Smooth muscle cell (in vitro differentiated cells): ENCODE results near the gene CCR6. TPM values are rescaled to one million over a fixed set of nuclear protein-coding genes. Genes with fewer than 3 reads are reported as not detected.

ENCODE experiments used
- DNase-seq: peaks from one replicate; lab custom pipeline; 2025; ENCODE audit not compliant: unreplicated experiment; lab: John Stamatoyannopoulos, UW
- H2AFZ ChIP-seq: fragments of 200-600 bp; sonication (generic); 2 replicates; pipeline ENCODE4 v1.6.0; 2016; ENCODE audit warnings: antibody characterized with exemption, low read depth, mild to moderate bottlenecking
- H3F3A ChIP-seq: fragments of 200-600 bp; sonication (generic); 2 replicates; pipeline ENCODE4 v1.6.0; 2017; ENCODE audit warnings: antibody characterized with exemption, low read depth
- H3K27ac ChIP-seq: fragments of 200-600 bp; sonication (generic); 2 replicates; pipeline ENCODE4 v1.5.1; 2016; ENCODE audit warnings: low read depth, mild to moderate bottlenecking
- H3K27me3 ChIP-seq: fragments of 200-600 bp; sonication (generic); 2 replicates; pipeline ENCODE4 v1.6.1; 2016; ENCODE audit warnings: low read depth, mild to moderate bottlenecking
- H3K36me3 ChIP-seq: fragments of 200-600 bp; sonication (generic); 2 replicates; pipeline ENCODE4 v1.5.1; 2016; ENCODE audit warnings: low read depth
- H3K4me1 ChIP-seq: fragments of 200-600 bp; sonication (generic); 2 replicates; pipeline ENCODE4 v1.5.1; 2016; ENCODE audit warnings: low read depth
- H3K4me2 ChIP-seq: fragments of 200-600 bp; sonication (generic); 2 replicates; pipeline ENCODE4 v1.6.0; 2016; ENCODE audit warnings: mild to moderate bottlenecking
- H3K4me3 ChIP-seq: fragments of 200-600 bp; sonication (generic); 2 replicates; pipeline ENCODE4 v1.5.1; 2016; ENCODE audit warnings: mild to moderate bottlenecking
- H3K79me2 ChIP-seq: fragments of 200-600 bp; sonication (generic); 2 replicates; pipeline ENCODE4 v1.6.0; 2016; ENCODE audit warnings: low read depth, mild to moderate bottlenecking
- H3K9ac ChIP-seq: fragments of 200-600 bp; sonication (generic); 2 replicates; pipeline ENCODE4 v1.6.0; 2016; ENCODE audit warnings: low read depth
- H3K9me3 ChIP-seq: fragments of 200-600 bp; sonication (generic); replicated peaks from 2 replicates; pipeline ENCODE4 v1.5.1; 2016; ENCODE audit warnings: low read depth
- H4K20me1 ChIP-seq: fragments of 200-600 bp; sonication (generic); 2 replicates; pipeline ENCODE4 v1.6.0; 2016; ENCODE audit warnings: low read depth
- CTCF ChIP-seq: fragments of 200-600 bp; sonication (generic); IDR thresholded peaks from 2 replicates; pipeline ENCODE4 v1.5.1; 2017; ENCODE audit warnings: borderline replicate concordance, mild to moderate bottlenecking, antibody characterized with exemption; ENCODE audit not compliant: insufficient read depth, poor library complexity, severe bottlenecking
- WGBS: methylation state at CpG from one replicate; pipeline ENCODE4 v1.1.7; 2016; ENCODE audit warnings: low lambda C conversion rate; 5-methylcytosine and 5-hydroxymethylcytosine counted together
- polyA plus RNA-seq: library from polyadenylated mRNA; unstranded; fragments of >200 nt; fragmentation: Nextera tagmentation; extraction: Ambion mirVana; gene quantifications from 2 replicates; pipeline ENCODE4 v1.2.1, GENCODE V29; 2016
- total RNA-seq: library from RNA; depleted of rRNA; stranded (reverse); fragments of >200 nt; gene quantifications from 2 replicates; pipeline ENCODE4 v1.2.3, GENCODE V29; 2014

Gene CCR6
- total and polyA plus RNA-seq, 2 experiments from 2014 or later = not detected

- Histone ChIP-seq H3K9me3 (no peaks in the 10 kb centered on the region), H2AFZ (no peak overlapping the region), H3K27ac (no peak overlapping the region), H3K27me3 (no peaks in the 10 kb centered on the region), H3K36me3 (no peaks in the 10 kb centered on the region), H3K79me2 (no peaks in the 10 kb centered on the region), H3K4me3 (no peak overlapping the region), H3K4me2 (no peak overlapping the region), H3F3A (no peaks in the 10 kb centered on the region), H4K20me1 (no peaks in the 10 kb centered on the region), H3K9ac (no peak overlapping the region), H3K4me1 (no peaks in the 10 kb centered on the region)
- TF ChIP-seq CTCF = no peak
- DNase-seq = no peak
- 89% methylated on average over 6 of the region's 6 CpGs for WGBS
Observed at GRCh38 chr6:167130008-167130677, 7.2 kb downstream of the CCR6 start.

DNA sequence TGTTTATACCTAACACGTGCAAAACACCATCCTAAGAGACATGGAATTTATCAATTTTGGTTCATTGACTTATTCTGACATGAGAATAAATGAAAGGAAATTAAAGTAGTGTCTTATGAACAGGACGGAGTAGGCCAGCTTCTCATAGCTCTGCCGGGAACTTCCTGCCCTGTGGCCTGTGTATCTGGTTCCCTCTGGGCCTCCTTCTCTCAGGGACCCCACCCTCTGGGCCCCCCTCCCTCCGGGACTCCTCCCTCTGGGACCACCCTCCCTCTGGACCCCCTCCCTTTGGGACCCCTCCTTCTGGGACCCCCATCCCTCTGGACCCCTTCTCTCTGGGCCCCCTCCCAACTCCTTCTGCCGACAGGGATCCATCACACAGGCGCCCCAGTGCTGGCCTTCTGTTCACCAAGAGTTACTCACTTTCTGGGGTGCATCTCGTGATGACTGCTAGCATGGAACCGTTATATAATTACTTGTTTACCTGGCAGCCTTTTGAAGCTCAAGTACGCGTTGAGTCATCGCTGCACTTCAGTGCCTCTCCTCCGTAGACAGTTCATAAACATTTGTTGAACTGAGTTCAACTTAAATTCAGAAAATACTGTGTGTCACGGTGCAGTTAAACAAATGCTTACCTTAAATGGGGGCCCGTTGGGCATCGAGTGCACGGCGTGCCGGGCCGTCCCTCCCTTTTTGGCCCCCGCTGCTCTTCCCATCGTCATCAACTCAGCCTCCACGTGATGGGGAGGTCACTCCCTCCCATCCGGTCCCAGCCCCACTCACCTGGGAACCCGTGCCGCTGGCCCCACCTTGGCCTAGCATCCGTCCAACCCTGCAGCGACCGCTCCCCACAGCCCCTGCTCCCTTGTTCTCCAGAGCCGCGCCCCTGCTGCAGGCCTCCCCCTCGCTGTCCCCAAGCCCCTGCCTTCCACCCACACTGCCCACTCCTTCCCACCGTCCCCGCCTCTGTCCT, 8.1 kb downstream of the CCR6 start:
- H3K27ac ChIP-seq = no peak overlapping the region
- no peaks in the 10 kb centered on the region for H3K36me3 ChIP-seq
- H3F3A ChIP-seq = no peaks in the 10 kb centered on the region
- H3K4me2 ChIP-seq = no peak overlapping the region
- no peaks in the 10 kb centered on the region for H3K4me1 ChIP-seq
- H3K4me3 ChIP-seq = no peak overlapping the region
- no peak overlapping the region for H3K9ac ChIP-seq
- H3K79me2 ChIP-seq = no peaks in the 10 kb centered on the region
- H2AFZ ChIP-seq = no peak overlapping the region
- H3K27me3 ChIP-seq = no peaks in the 10 kb centered on the region
- no peaks in the 10 kb centered on the region for H4K20me1 ChIP-seq
- 89% methylated on average over 29 of the region's 33 CpGs for WGBS
- TF ChIP-seq CTCF = no peak
- H3K9me3 ChIP-seq = no peaks in the 10 kb centered on the region
- DNase-seq = no peak

- no peak overlapping the region for H3K9ac ChIP-seq
- no peaks in the 10 kb centered on the region for H3K36me3 ChIP-seq
- H2AFZ ChIP-seq = no peak overlapping the region
- TF ChIP-seq CTCF = no peak
- H3K4me1 ChIP-seq = no peaks in the 10 kb centered on the region
- no peak overlapping the region for H3K4me2 ChIP-seq
- 91% methylated on average over 23 of the region's 23 CpGs for WGBS
- H3F3A ChIP-seq = no peaks in the 10 kb centered on the region
- no peak overlapping the region for H3K4me3 ChIP-seq
- H3K27me3 ChIP-seq = no peaks in the 10 kb centered on the region
- DNase-seq = no peak
- H4K20me1 ChIP-seq = no peaks in the 10 kb centered on the region
- no peaks in the 10 kb centered on the region for H3K9me3 ChIP-seq
- H3K27ac ChIP-seq = no peak overlapping the region
- no peaks in the 10 kb centered on the region for H3K79me2 ChIP-seq
Observed at GRCh38 chr6:167134448-167135328, 11.8 kb downstream of the CCR6 start.
